GM12891 (cell line): ENCODE results near the gene OPCML.

Source experiments
- DNase-seq: peaks from one replicate; pipeline ENCODE4 v3.0.0; 2011; ENCODE audit warnings: low spot score; ENCODE audit not compliant: insufficient read length
- FAIRE-seq: peaks from 2 replicates; lab custom pipeline; 2011; peaks lifted over from hg19 to GRCh38; lab: Jason Lieb, UNC
- PAX5 ChIP-seq: IDR thresholded peaks from 2 replicates; pipeline ENCODE4 v1.6.1; 2011; ENCODE audit warnings: low read length, moderate library complexity, mild to moderate bottlenecking; ENCODE audit not compliant: insufficient read depth, severe bottlenecking
- POLR2A ChIP-seq: IDR thresholded peaks from 2 replicates; pipeline ENCODE4 v1.6.1; 2011; ENCODE audit warnings: low read depth, low read length, control low read depth
- POLR2AphosphoS5 ChIP-seq: IDR thresholded peaks from 2 replicates; pipeline ENCODE4 v1.6.1; 2011; ENCODE audit warnings: low read depth, low read length, control low read depth
- POU2F2 ChIP-seq: IDR thresholded peaks from 2 replicates; pipeline ENCODE4 v1.6.1; 2011; ENCODE audit warnings: low read depth, mild to moderate bottlenecking, control low read depth, low read length, moderate library complexity
- SPI1 ChIP-seq: IDR thresholded peaks from 2 replicates; pipeline ENCODE4 v1.6.1; 2011; ENCODE audit warnings: low read depth, low read length, control low read depth
- TAF1 ChIP-seq: IDR thresholded peaks from 2 replicates; pipeline ENCODE4 v1.6.1; 2011; ENCODE audit warnings: low read depth, low read length, control low read depth

OPCML gene

DNA sequence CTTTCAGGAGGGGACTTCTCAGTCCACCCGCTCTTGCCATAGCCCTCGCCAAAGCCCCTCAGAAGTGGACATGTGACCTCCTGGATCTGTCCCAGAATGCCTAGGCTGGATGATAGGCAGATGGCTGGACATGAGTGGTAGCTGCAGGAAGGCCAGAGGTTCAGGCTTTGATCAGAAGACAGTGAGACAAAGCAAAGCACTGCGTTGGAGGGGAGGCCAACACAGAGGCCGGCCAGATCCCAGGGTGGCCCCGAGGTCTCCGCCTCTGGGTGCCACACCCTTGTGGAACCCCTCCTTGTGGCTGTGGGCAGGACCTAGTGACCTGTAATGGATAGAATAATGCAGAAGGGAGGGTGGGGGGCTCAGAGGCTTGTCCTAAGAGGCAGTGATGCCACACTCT lies 147.6 kb downstream of the OPCML start:
- DNase-seq, result no peak
- TF ChIP-seq PAX5 (no peak), POU2F2 (no peak), POLR2A (no peak), SPI1 (no peak), POLR2AphosphoS5 (no peak), TAF1 (no peak)
- no peak for FAIRE-seq

DNA sequence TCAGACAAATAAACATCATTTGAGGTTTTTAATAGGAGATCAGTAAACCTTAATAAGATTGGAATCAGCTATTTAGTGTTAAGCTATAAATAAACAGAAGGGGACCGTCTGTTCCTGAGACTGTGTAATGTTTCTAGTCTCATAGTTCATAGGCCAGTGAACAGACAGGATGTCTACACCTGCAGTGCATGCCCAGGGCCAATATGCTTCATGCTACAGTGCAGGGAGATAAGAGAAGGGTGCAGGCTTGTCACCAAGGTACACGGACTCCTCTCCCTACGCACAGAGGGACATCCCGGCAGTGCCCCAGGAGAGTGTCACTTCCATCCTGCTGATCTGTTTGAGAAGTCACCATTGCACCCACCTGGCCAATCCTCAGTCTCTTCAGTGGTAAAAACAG lies 148.6 kb downstream of the OPCML start:
- TF ChIP-seq SPI1, result no peak
- TF ChIP-seq POLR2A, result no peak
- no peak for TF ChIP-seq PAX5
- no peak for TF ChIP-seq POU2F2
- TF ChIP-seq TAF1, result no peak
- TF ChIP-seq POLR2AphosphoS5, result no peak
- FAIRE-seq (no peak), DNase-seq (no peak)

DNA sequence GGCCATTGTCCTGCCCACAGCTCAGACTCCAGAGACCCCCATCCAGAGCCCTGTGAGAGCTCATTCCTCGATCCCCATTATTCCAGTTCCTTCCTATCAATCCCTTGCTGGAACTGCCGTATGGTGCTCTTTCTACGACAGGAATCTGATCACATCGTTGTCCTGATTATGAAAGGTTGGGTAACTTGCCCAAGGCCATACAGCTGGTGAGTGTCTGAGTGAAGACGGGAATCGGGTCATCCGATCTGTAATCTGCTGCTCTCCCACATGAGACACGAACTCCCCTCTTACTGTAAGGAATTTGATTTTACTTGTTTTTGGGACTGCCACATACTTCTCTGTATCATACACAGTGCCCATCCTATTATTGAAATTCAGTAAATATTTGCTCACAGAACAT lies 149.1 kb downstream of the OPCML start:
- no peak for DNase-seq
- TF ChIP-seq POLR2AphosphoS5 (no peak), POLR2A (no peak), POU2F2 (no peak), PAX5 (no peak), TAF1 (no peak), SPI1 (no peak)
- no peak for FAIRE-seq

DNA sequence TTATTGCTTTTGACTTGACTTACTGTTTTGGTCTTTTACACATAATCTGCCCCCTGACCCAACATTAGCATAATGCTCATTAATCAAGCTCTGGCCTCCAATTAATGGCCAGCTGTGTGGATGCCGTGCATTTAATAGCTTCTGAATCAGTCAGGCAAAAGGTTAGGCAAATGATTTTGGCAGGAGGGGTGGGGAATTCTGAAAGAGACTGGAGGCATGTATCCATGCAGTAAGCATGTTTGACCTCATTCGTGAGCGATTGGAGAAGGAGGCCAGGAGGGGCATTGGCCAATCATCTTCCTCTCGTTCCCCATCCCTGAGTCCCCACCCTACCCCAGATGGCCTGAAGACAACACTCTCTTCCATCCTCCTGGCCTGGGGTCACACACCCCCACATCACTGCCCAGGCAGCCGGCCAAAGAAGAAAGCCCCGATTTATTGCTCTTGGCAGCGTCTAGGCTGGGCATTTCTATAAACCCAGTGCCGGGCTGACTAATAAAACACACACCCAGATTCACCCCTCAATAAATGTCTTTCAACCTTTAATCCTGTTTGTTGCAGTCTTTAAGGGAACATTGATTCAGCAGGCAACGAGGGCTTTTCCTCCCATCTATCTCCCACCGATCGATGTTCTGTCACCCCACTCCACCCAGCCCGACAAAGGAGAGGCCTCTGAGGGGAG lies 150.0 kb downstream of the OPCML start:
- DNase-seq (no peak), FAIRE-seq (no peak)
- TF ChIP-seq SPI1 (no peak), POLR2AphosphoS5 (no peak), TAF1 (no peak), PAX5 (no peak), POLR2A (no peak), POU2F2 (no peak)

DNA sequence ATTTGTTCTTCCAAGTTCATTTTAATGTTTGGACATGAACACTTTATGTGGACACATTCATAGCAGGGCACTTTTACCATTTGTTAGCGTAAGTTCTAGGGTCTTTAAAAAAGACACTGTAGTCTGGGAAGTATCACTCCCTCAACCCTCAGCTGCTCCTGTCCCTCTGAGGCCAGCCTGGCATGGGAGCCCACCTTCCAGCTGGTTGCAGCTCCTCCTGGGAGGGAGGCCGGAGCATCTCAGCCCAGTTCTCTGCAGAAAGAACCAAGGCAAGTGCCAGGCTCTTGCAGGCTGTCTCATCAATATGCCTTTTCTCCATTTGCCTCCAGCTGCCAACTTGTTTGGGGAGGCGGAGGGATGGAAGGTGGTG lies 150.6 kb downstream of the OPCML start:
- TF ChIP-seq POLR2AphosphoS5 (no peak), PAX5 (no peak), POLR2A (no peak), POU2F2 (no peak), SPI1 (no peak), TAF1 (no peak)
- no peak for DNase-seq
- FAIRE-seq, result no peak

DNA sequence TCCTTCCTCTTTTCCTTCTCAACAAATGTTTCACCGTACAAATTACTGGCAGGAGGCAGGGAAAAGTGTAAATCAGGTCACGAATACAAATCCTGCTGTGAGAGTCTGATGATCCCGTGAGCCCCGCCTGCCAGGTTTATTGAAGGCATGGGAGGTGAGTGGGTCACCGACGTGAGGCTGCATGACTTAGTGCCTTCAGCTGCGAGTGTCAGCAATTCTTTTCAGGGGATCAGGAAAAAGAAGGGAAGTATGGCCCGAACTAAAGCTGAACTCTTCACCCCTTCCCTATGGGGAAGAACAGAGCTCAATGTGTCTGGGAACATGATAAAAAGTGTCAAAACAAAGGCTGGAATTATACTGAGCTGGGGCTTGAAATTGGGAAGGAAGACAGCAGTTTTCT lies 166.2 kb downstream of the OPCML start:
- FAIRE-seq (no peak), DNase-seq (no peak)
- TF ChIP-seq SPI1 (no peak), TAF1 (no peak), POLR2A (no peak), POLR2AphosphoS5 (no peak)

DNA sequence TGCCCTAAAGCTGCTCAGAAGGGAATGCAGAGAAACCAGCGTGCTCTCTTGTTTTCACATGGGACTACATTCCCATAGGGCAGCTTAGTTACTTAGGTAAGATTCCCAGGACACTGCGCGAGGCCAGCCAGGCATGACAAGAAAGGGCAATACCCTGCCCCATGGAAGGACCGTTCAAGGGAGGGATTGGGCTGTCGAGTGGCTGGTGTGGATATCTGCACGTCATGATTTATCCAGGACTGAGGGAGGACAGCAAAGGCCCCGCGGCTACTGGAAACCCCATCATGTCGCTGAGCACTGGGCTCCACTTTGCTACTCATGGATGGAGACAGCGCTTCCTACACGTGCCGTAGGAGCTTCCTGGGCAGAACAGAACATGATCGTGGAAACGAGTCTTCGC lies 169.4 kb downstream of the OPCML start:
- no peak for FAIRE-seq
- no peak for DNase-seq
- TF ChIP-seq PAX5 (no peak), POU2F2 (no peak), SPI1 (no peak), POLR2A (no peak), TAF1 (no peak), POLR2AphosphoS5 (no peak)

DNA sequence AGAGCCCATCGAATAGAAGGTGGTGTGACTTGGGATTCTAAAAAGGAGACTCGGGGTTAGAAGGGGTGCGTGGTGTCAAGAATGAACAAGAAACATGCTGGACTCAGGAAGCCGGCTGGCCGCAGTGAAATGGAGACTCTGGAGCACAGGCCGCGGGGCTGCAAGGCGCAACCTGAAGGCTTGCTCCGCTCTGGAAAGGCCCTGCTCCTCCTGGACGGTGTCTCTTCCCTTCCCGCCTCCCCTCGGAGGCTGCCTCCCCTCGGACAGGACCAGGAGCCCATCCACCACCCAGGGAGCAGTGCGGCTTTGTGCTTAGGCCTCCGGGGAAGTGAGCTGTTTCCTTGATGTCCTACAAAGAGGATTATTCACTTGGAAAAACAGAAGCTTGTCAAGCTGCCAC lies 170.1 kb downstream of the OPCML start:
- no peak for FAIRE-seq
- DNase-seq, result no peak
- TF ChIP-seq POLR2AphosphoS5, result no peak
- TF ChIP-seq POU2F2, result no peak
- no peak for TF ChIP-seq POLR2A
- TF ChIP-seq TAF1, result no peak
- TF ChIP-seq PAX5, result no peak
- no peak for TF ChIP-seq SPI1

DNA sequence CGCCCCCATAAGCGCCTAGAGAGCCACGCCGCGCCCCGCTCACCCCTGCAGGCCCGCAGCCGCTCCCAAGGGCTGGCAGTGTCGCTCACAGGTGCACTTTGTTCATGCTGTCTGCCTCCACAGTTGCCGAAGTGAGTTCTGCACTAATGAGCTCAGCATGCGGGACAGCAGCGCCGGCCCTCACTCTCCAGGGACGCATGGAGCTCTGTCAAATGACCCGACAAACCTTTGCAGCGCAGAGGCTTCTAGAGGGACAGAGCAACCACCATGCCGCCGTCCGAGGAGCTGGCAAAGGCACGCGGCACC lies 170.7 kb downstream of the OPCML start:
- TF ChIP-seq TAF1 (no peak), POU2F2 (no peak), POLR2AphosphoS5 (no peak), PAX5 (no peak), SPI1 (no peak), POLR2A (no peak)
- FAIRE-seq, result no peak

DNA sequence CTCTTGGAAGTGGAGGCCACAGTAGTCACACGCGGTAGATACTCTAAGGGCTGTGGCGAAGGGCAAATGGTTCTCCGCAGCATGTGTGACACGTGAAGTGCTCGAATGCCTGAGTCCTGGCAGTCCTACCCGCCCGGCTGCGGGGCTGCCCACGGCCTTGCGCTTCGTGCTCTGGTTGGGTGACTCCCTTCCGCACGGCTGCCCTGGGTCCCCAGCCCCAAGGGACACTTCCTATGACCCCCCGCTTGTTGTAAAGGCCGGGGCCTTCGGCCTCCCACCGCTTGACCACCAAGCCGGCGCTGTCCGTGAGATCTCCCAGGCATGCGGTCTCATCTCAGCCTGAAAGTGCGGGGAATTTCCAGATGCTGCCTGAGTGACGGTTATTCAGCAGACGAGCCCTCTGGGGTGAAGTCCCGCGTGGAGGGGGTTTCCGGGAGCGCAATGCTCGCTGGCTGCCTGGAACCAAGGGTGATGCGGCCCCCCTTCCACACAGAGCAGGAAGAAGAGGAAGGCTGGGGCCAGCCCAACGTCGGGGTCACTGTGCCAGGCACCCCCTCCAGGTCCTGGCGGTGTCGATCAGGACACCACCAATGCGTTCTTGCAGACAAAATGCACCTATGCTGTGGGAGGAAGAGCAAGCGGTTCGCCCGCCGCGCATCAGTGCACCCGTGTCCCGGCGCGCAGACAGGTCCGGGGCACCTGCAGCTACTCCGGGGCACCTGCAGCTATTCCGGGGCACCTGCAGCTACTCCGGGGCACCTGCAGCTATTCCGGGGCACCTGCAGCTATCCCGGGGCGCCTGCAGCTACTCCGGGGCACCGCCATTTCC lies 171.2 kb downstream of the OPCML start:
- DNase-seq (no peak), FAIRE-seq (no peak)
- TF ChIP-seq PAX5 (no peak), SPI1 (no peak), TAF1 (no peak), POLR2AphosphoS5 (no peak), POLR2A (no peak), POU2F2 (no peak)

More for the DNA sequence above, 170.7 kb downstream of the OPCML start:
- no peak for DNase-seq
